Skin epidermis (tissue), 12 donors: ENCODE measurements around the gene KCNB1.

ENCODE experiments used
- H3K27ac ChIP-seq, 21 experiments: fragments of 200-600 bp; sonication (generic) in 11 of 21; one replicate each; pipeline ENCODE4 v1.5.0; 2020; ENCODE audit warnings: mild to moderate bottlenecking in 3 of 21, inconsistent platforms in 2 of 21, moderate library complexity in 2 of 21
- H3K4me3 ChIP-seq, 7 experiments: fragments of 200-600 bp; sonication (generic) in 2 of 7; one replicate each; pipeline ENCODE4 v1.5.0; 2020; ENCODE audit warnings: inconsistent platforms in 2 of 7, mild to moderate bottlenecking in 2 of 7, moderate library complexity in 1 of 7

The KCNB1 gene

DNA sequence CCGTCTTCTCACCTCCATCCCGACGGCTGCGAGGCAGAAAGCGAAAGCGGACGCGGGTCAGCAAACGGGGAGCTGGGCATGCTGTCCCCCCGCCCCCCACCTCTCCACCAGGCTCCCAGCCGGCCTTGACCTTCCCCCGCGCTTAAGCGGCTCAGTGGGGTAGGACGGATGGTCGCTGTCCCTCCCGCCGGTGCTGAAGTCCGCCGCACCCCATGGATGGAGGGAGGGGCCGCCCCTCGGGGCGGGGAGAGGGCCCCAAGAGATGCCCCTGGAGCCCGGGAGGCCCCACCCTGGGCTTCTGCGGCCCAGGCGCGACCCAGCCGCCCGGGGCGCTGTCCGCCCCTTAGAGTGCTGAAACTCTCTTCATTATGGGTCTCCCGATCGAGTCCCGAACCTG, at the start of gene KCNB1:
Gene KCNB1 (minus strand): TSS at position 48 of the 397 bp plus-strand sequence. CDS start 188 bp downstream, outside the sequence.
- H3K27ac ChIP-seq: no peak within 1 kb of the TSS
- H3K4me3 ChIP-seq: peak within 1 kb of the TSS in 2 of 7 experiments; percentile 14 to 15

DNA sequence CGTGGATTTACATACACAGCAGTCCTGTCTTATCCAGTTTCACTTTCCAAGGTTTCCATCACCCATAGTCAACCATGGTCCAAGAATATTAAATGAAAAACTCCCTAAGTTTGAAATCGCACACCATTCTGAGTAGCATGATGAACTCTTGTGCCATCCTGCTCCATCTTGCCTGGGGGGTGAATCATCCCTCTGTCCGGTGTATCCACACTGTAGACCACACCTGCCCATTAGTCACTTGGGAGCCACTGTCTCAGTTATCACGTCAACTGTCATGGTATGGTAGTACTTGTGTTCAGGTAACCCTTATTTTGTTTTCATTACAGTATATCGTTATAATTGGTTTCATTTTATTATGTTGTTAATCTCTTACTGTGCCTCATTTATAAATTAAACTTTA, 47.0 kb upstream of the KCNB1 start:
- Histone ChIP-seq H3K4me3 (no peak overlapping the region), H3K27ac (no peak overlapping the region)

DNA sequence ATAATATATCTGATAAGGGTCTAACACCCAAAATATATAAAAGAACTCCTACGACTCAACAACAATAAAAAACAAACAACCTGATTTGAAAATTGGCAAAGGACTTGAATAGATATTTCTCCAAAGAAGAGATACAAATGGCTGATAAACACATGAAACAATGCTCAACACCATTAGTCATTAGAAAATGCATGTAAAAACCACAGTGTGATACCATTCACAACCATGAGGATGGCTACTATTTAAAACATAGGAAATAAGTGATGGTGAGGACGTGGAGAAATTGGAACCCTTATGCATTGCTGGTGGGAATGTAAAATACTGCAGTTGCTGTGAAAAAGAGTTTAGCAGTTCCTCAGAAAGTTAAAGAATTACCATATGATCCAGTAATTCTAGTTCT, 44.1 kb upstream of the KCNB1 start:
- Histone ChIP-seq H3K27ac (no peak overlapping the region), H3K4me3 (no peak overlapping the region)

DNA sequence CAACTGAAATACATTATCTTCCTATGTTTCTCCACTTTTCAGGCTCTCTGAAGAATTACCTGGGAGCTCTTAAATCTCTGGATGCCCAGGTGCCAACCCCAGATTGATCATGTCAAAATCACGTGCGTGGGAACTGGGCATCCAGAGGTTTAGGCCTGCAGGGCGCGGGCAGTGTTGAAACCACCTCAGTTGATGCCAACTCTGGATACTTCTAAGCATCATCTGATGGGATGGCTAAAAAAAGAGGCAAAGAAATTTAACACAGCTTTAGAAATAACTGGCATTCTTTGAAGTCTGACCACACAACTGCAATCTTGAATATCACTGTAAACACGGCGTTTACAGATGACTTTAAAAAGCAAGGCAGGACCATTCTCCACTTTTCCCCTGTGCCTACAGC, 43.6 kb upstream of the KCNB1 start:
- Histone ChIP-seq H3K27ac (no peak overlapping the region), H3K4me3 (no peak overlapping the region)

DNA sequence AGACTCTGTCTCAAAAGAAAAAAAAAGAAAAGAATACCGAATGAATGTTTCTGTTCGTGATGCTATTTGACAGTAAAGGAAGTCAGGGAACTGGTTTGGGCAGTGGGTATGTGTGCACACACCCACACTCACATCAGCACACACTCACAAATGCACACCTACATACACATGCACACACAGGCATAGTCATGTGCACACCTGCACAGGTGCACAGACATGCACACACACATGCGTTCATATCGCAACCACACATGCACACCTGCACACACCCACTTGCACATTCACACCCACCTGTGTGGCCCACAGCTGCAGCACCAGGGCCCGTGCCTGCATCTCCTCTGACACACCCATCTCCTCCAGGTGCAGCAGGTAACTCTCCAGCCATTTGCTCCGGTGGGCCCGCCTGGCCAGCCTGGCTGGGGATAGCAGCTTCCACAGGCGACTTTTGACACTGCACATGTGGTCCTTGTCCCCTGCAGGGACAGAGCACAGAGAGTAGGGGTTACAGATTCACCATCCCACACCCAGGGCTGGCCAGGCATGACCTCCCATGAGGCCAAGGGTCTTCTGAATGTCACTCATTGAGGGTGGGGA, 41.4 kb upstream of the KCNB1 start:
- Histone ChIP-seq H3K27ac (no peak overlapping the region), H3K4me3 (no peak overlapping the region)

DNA sequence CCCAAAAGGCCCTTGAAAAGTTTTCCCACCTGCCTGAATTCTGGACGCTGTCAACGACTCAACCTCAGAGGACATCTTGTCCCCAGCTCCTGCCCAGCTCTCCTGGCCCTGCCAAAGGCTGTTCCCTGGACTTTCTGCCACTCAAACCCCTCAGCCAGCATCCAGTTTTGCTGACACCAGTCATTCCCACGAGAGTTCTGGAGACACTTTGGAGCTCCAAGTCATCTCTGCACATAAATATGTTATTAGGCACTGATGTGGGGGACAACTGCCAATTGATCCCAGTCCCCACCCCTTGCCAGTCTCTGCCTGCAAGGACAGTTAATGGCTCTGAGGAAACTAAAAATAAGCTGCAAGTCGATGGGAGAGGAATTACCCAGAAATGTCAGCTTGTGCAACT, 38.9 kb upstream of the KCNB1 start:
- H3K27ac ChIP-seq: no peak overlapping the region
- no peak overlapping the region for H3K4me3 ChIP-seq

DNA sequence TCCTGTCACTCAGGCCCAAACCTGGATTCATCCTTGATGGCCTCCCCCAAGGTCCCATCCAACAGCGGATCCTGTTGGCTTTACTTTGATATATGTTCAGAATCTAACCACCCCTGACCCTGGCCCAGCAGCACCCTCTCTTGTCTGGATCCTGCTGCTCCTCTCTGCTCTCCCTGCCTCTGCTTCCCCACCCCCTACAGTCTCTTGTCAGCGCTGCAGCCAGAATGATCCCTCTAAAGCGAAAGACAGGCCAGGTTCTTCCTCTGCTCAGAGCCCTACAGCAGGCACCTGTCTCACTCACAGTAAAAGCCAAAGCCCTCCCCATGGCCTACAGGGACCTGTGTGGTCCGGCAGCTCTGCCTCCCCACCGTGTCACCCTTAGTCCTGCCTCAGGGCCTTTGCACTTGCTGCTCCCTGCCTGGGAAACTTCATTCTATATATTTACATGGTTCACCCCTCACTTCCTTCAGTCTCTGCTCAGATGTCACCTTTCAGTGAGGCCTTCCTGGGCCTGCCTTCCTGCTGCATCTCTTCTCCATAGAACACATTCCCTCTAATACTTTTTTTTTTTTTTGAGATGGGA, 37.4 kb upstream of the KCNB1 start:
- Histone ChIP-seq H3K4me3 (no peak overlapping the region), H3K27ac (no peak overlapping the region)

DNA sequence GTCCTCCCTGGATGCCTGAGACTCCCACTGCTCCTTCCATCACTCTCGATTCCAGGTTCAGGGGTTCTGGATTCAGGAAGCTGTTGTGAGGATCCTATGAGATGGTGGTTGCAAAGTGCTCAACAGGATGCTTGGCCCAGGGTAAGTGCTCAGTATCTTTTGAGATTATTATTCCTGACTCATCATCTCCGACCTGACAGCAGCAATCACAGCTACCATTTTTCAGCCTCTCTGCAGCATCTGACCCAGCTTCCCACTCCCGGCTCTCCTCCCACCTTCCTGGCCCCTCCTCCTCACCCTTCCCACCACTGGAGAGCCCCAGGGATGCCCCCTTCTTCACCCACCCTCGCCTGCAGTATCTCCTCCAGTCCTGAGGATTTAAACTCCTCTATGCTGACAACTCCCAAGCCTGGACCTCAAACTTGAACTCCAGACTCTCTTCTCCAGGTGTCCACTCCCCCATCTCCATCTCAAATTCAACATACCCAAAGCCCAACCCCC, 36.8 kb upstream of the KCNB1 start:
- Histone ChIP-seq H3K27ac (no peak overlapping the region), H3K4me3 (no peak overlapping the region)

DNA sequence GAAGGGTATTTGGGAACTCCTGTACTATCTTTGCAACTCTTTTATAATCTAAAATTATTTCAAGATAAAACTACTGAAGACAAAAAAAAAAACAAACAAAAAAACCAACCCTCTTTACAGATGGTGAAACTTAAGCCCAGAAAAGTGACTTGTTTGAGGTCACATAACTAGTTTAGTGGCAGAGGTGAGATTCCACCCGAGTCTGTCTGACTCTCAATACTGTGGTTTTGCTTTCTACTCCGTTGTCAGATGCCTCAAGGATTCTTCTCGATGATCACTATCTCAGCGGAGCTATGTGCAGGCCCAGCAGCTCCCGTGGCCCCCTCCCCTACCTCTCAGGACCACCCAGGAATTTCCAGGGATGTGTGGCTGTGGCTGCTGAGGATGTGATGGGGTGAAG, 36.1 kb upstream of the KCNB1 start:
- no peak overlapping the region for H3K27ac ChIP-seq
- no peak overlapping the region for H3K4me3 ChIP-seq

DNA sequence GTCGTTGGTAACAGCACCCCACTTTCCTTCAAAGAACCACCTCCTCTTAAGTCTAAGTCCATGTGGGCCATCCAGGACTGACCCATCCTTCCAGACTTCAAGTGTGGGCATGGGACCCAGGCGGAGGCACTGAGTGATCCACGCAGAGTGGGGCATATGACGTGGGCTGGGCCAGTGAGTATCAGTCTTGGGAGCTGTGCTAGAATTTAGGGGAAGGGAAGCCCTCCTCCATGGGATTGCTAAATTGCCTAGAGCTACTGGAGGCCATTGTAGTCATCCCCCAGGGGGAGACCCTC, 35.3 kb upstream of the KCNB1 start:
- H3K27ac ChIP-seq: no peak overlapping the region

DNA sequence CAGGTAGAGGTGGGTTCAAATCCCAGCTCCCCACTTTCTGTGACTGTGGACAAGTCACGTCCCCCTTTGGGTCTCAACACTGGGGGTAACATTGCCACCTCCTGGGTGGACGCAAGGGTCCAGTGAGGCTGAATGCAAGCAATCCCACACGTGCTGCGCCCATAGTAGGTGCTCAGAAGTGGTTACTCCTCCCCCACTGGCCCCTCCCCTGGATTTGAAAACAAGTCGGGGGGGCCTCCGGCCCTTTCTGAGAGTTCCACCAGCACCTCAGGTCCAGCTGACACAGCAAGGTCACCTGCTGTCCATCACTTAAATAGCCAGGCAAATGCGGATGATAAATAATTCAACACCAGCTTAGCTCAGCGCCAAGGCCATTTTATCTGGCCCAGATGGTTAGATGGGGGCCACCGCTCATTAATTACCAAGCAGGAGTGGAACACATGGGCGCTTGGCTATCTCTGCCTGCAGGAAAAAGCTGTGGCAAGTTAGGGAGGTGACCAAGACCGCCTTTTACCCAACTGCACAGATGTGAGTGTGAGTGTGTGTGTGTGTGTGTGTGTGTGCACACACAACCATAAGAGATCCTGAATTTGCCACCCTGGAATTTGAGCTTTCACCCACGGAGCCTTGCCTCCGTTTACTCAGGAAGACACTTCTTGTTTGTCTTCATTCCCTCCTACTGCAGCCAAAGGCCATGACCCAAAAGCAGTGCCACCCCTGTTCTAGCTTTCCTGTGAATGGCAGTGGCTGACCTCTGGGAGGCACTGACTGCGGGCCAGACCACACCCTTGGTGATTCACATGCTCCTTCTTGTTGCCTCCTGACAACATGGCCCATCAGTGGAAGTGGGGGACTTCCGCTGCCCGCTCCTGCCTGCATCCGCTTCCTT, 34.7 kb upstream of the KCNB1 start:
- H3K4me3 ChIP-seq: no peak overlapping the region
- H3K27ac ChIP-seq: no peak overlapping the region

More for the DNA sequence above, 35.3 kb upstream of the KCNB1 start:
- H3K4me3 ChIP-seq: no peak overlapping the region

DNA sequence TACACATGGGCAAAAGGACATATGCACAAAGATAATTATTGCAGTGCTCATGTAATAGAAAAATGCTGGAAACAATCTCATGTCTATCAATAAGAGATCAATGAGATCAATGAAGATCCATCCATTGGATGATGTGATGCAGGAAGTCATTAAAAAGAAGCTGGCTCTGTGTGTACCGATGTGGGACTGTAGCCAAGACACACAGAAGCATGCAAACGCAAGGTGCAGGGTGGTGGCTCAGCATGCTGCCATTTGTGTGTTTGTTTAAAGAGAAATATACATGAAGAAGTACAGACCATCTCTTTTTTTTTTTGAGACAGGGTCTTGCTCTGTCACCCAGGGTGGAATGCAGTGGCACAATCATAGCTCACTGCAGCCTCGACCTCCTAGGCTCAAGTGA, 33.1 kb upstream of the KCNB1 start:
- no peak overlapping the region for H3K4me3 ChIP-seq
- H3K27ac ChIP-seq: no peak overlapping the region

DNA sequence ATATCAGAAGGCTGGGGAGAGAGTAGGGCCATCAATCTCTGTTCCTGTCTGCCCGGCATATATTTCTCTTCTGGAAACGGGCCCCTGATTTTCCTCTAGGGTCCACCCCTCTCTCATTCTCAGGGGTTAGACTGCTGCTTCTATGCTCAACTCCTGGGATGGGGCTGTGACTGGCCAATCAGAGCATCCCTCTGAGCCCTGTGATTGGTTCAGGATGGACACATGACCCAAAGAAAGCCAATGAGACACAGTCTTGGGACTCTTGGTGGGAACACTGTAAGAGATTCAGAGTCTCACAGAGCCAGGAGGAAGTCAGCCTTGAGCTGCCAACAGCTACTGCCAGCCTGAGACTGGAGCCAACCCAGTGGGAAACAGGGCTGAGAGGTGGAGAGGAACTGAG, 31.0 kb upstream of the KCNB1 start:
- H3K27ac ChIP-seq: no peak overlapping the region
- H3K4me3 ChIP-seq: no peak overlapping the region

DNA sequence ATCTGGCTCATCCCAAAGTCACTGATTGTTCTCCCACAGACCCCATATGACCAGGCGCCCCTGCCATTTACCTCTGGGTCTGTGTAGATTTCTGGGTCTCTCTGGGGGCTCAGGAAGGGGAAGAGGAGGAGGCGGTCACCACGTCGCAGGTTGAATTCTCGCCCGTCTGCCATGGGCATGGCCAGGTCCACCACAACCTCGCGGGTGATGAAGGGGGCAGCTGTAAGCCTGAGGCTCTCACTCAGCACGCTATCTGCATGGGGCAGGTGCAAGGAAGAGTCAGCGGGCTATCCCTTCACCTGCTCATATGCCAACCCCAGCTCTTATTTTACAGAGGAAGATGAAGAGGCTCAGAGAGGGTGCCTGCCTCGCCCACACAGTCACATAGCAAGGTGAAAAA, 30.5 kb upstream of the KCNB1 start:
- no peak overlapping the region for H3K4me3 ChIP-seq
- no peak overlapping the region for H3K27ac ChIP-seq

DNA sequence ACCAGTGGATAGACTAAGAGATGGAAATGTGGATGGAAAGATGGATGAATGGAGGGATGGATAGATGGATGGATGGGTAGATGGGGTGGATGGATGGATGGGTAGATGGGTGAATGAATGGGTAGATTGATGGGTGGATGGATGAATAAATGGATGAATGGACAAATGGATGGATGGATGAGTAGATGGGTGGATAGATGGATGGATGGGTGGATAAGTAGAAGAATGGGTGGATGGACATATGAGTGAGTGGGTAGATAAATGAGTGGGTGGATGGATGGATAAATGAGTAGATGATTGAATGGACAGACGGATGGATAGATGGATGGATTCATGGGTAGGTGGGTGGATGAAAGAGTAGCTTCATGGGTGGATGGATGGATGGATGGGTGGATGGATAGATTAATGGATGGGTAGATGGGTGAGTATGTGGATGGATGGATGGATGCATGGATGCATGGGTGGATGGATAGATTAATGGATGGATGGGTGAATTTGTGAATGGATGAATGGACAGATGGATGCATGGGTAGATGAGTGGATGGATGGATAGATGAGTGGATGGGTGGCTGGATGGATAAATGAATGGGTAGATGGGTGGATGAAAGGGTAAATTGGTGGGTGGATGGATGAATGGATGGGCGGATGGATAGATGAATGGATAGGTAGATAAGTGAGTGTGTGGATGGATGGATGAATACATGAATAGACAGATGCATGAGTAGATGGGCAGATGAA, 29.5 kb upstream of the KCNB1 start:
- Histone ChIP-seq H3K27ac (no peak overlapping the region), H3K4me3 (no peak overlapping the region)

DNA sequence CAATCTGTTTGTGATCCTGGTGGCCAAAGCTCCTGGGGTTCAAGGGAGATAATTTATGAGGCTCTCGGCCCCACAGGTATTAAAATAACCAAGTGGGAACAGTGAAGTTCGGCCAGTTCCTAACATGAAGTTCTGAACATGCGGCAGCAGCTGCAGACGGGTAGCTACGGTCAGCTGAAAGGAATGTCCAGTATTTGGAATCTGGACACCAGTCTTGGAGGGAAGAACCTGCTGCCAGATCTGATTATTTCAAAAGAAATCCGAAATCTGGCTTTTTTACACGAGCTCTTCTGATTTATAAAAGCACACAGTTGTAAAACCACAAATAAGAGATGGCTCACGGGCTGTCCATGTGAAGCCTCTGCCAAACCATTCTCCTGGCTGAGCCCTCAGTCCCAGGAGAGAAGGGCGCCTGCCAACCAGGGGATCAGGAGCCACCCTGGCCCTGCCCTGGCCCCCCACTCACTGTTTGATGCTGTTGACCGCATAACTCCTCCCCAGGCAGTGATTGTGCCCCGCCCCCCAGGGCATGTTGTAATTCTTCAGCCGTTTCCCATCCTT, 28.2 kb upstream of the KCNB1 start:
- Histone ChIP-seq H3K27ac (peak overlapping the region in 2 of 21 experiments; percentile 9 to 46), H3K4me3 (no peak overlapping the region)

DNA sequence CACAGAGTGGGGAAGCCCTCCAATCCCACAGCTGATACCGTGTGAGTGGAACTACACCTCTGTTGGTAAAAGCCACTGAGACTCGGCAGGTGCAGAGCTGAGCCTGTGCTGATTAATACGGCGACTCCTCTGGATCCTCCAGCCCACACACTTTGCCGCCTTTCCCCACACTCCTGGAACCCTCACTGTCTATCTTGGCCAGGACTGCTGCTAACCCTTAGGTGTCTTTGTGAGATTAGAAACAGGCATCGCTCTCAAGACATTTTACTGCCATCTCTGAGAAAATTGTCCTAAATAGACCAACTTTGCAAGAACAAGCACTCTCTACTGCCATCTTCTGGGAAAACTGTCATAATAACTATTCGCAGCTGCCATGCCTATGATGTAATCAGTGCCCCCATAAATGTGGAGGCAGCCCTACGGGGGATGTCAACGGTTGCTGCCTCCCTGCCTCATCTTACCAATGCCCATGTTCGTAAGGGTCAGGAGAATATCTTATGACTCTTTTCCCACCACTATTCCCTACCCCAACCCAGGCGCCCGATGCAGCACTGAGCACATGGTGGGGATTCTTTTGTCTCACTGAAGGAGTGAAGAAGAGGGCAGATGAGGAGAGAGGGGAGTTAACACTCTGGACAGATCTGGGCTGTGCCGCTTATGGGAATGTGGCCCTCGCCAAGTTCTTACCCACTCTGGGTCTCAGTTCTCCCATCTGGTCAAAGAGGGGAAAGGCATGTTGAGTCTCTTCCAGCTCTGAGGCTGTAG, 26.1 kb upstream of the KCNB1 start:
- no peak overlapping the region for H3K4me3 ChIP-seq
- H3K27ac ChIP-seq: no peak overlapping the region

DNA sequence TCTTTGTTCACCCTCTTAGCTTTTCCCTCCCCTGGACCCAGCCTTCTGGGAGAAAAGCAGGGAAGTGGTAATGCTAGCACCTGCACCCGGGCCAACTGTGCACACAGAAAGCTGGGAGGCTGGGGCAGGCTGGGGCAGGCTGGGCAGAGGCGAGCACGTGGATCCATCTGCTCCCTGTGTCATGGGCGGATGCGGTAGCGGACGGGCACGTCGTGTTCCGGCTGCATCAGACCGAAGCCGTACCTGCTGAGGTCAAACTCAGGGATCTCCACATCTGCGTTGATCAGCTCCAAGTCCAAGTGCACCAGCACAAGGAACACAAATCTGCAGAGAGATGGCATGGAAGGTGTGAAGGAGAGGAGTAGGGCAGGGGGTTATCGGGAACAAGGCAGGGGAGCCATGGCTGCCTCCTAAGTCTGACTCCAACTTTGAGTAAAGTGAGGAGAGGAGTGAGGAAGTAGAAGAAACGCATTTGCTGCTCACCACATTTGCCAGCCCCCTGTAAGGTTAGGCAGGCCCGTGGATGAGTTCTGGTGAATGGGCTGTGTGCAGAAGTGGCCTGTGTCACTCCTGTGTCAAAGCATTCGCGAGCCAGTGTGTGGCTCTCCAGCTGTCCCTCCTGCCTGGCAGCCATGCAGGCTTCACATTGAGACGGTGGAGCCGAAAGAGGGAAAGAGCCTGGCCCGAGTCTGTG, 25.4 kb upstream of the KCNB1 start:
- H3K27ac ChIP-seq: no peak overlapping the region
- H3K4me3 ChIP-seq: no peak overlapping the region

DNA sequence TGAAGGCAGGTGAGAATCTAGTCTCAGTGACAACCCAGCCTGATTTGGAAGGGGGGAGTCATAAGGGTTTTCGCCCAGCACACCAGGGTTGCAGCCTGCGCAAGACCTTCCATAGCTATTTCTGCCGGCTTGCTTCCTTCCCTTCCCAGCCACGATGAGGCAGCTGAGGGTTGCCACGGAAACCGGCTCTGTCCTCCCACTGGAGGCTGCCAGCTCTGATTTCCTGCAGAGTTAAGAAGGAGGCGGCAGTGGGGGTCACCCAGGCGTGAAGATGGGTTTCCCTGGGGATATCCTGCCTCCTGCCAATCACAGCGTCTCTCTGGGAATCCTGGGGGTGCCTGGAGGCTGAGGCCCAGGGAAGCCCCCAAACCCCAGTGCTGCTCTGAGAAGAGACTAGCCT, 23.1 kb upstream of the KCNB1 start:
- H3K4me3 ChIP-seq: no peak overlapping the region
- no peak overlapping the region for H3K27ac ChIP-seq
